ENCODE measurements around the gene GYPA.

DNA sequence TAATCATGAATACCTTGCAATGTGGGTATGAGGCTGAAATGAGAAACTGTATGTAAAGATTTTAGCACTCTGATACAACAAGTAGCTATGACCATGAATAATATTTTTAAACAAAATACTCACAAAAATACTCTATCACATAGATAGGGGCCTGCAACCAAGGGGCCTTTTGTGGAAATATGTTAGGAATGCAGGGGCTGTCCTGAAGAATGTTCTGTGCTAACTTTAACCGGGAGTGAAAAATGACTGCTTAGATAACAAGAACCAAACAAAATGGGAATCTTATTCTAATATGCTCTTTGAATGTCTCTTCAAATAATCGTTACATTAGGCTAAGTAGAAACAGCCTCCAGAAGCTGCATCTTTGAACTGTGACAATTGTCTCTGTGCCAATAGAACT lies 37.9 kb upstream of the GYPA start:
- TF ChIP-seq POLR2A (IDR thresholded peaks at IDR 0.05): no peak
- TF ChIP-seq, protein P1, sequence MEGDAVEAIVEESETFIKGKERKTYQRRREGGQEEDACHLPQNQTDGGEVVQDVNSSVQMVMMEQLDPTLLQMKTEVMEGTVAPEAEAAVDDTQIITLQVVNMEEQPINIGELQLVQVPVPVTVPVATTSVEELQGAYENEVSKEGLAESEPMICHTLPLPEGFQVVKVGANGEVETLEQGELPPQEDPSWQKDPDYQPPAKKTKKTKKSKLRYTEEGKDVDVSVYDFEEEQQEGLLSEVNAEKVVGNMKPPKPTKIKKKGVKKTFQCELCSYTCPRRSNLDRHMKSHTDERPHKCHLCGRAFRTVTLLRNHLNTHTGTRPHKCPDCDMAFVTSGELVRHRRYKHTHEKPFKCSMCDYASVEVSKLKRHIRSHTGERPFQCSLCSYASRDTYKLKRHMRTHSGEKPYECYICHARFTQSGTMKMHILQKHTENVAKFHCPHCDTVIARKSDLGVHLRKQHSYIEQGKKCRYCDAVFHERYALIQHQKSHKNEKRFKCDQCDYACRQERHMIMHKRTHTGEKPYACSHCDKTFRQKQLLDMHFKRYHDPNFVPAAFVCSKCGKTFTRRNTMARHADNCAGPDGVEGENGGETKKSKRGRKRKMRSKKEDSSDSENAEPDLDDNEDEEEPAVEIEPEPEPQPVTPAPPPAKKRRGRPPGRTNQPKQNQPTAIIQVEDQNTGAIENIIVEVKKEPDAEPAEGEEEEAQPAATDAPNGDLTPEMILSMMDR (IDR thresholded peaks at IDR 0.05): no peak
